Measurements from ENCODE around the gene PVALEF.

The PVALEF gene

GRCh38 chr17:81170727-81171494, 5.6 kb downstream of the PVALEF start:
- Histone ChIP-seq H3K9me3 (ENCODE audit: severe bottlenecking) (peaks cover 20% of the 10 kb centered on the region), H3K36me3 (peaks cover 3% of the 10 kb centered on the region), H3K4me3 (ENCODE audit: low read depth, low read length) (no peak overlapping the region), H3K27me3 (ENCODE audit: insufficient read depth, low read depth, severe bottlenecking) (no peaks in the 10 kb centered on the region), H3K27ac (peak overlapping the region; percentile 50)
- TF ChIP-seq CTCF (IDR thresholded peaks at IDR 0.05; ENCODE audit: low read depth, low read length) = no peak
- DNase-seq = peak; percentile 78

DNA sequence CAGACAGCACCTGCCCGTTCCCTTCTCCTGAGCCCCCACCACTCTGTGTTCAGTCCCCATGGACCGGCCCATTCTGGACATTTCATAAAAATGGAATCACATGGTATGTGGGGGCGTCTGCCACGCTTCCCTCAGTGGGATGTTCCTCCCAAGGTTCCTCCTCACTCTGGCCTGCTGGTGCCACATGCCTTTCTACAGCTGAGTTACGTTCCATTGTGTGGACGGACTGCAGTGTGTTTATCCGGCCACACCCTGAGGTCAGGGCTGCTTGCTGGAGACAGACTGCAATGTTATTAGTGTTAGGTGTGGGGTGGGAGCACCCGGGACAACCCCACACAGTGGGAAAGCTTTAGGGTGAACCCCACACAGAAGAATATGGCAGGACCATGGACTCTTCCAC, 6.6 kb downstream of the PVALEF start:
- Histone ChIP-seq H3K9me3 (ENCODE audit: severe bottlenecking) (peaks cover 22% of the 10 kb centered on the region), H3K36me3 (peaks cover 3% of the 10 kb centered on the region), H3K27me3 (ENCODE audit: insufficient read depth, low read depth, severe bottlenecking) (no peaks in the 10 kb centered on the region), H3K4me3 (ENCODE audit: low read depth, low read length) (no peak overlapping the region), H3K27ac (no peak overlapping the region)
- DNase-seq = no peak
- TF ChIP-seq CTCF (IDR thresholded peaks at IDR 0.05; ENCODE audit: low read depth, low read length) = no peak

DNA sequence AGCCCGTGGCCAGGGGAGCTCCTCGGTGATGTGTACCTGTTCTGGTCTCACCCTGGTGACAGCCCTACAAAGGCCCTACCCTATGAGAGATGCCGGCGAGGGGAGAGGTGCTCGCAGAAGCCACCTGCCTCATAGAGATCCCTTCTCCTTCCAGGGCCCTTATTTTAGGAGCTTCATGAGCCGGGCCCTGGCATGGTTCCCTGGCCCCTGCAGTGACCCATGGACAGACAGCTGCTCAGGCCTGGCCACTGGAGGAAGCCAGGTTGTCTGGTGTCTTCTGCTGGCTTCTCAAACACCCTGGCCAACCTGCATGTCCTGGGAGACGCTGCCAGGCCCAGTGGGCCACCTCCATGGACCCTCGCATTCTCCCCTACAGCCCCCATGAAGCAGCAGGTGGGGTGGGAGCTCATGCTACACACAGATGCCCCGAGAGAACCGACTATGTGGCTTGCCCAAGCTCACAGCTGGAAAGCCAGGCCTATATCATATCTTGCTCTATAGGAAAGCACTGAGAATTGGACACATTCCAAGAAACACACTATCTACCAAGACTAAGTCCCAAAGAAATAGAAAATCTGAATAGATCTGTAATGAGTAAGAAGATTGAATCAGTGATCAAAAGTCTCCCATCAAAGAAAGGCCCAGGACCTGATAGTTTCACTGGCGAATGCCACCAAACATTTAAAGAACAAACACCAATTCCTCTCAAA, 7.9 kb downstream of the PVALEF start:
- peaks cover 3% of the 10 kb centered on the region for H3K36me3 ChIP-seq
- no peak for DNase-seq
- peaks cover 22% of the 10 kb centered on the region for H3K9me3 ChIP-seq (ENCODE audit: severe bottlenecking)
- no peaks in the 10 kb centered on the region for H3K27me3 ChIP-seq (ENCODE audit: insufficient read depth, low read depth, severe bottlenecking)
- no peak overlapping the region for H3K27ac ChIP-seq
- TF ChIP-seq CTCF (IDR thresholded peaks at IDR 0.05; ENCODE audit: low read depth, low read length) = no peak
- H3K4me3 ChIP-seq (ENCODE audit: low read depth, low read length) = no peak overlapping the region

DNA sequence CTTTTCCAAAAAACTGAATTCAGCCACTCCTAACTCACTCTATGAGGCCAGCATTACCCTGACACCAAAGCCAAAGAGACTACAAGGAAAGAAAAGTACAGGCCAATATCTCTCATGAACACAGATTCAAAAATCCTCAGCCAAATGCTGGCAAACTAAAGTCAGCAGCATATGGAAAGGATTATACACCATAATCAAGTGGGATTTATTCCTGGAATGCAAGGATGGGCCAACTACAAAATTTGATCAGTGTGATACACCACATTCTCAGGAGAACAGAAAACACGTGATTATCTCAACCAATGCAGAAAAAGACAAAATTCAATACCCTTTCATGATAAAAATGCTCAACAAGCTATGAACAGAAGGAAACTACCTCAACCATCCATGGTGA, 8.5 kb downstream of the PVALEF start:
- no peaks in the 10 kb centered on the region for H3K27me3 ChIP-seq (ENCODE audit: insufficient read depth, low read depth, severe bottlenecking)
- H3K36me3 ChIP-seq = peaks cover 3% of the 10 kb centered on the region
- H3K27ac ChIP-seq = no peak overlapping the region
- no peak for DNase-seq
- no peak for TF ChIP-seq CTCF (IDR thresholded peaks at IDR 0.05; ENCODE audit: low read depth, low read length)
- peaks cover 22% of the 10 kb centered on the region for H3K9me3 ChIP-seq (ENCODE audit: severe bottlenecking)
- no peak overlapping the region for H3K4me3 ChIP-seq (ENCODE audit: low read depth, low read length)

- Histone ChIP-seq H3K27ac (no peak overlapping the region), H3K9me3 (ENCODE audit: severe bottlenecking) (peaks cover 22% of the 10 kb centered on the region), H3K4me3 (ENCODE audit: low read depth, low read length) (no peak overlapping the region), H3K27me3 (ENCODE audit: insufficient read depth, low read depth, severe bottlenecking) (no peaks in the 10 kb centered on the region), H3K36me3 (peaks cover 3% of the 10 kb centered on the region)
- TF ChIP-seq CTCF (IDR thresholded peaks at IDR 0.05; ENCODE audit: low read depth, low read length) = no peak
- no peak for DNase-seq
Measured at GRCh38 chr17:81176666-81177065, 11.4 kb downstream of the PVALEF start.

Measured in WERI-Rb-1 (cell line).